SU-DHL-6 (cell line): ENCODE results near the gene NAPA.

ENCODE experiments used
- H2AFZ ChIP-seq: fragments of 200-600 bp; sonication (generic); 2 replicates; pipeline ENCODE4 v1.6.1; 2014; ENCODE audit warnings: low read depth, mild to moderate bottlenecking, moderate library complexity, mixed read lengths, antibody characterized with exemption, low read length; ENCODE audit not compliant: severe bottlenecking
- H3F3A ChIP-seq: fragments of 200-600 bp; shearing (Covaris generic); 2 replicates; pipeline ENCODE4 v1.6.0; 2016; ENCODE audit warnings: antibody characterized with exemption, mild to moderate bottlenecking; ENCODE audit not compliant: insufficient read depth
- H3K27ac ChIP-seq: fragments of 200-600 bp; sonication (generic); 2 replicates; pipeline ENCODE4 v1.5.1; 2016; ENCODE audit warnings: low read depth, mild to moderate bottlenecking, low read length, moderate library complexity, mixed read lengths
- H3K27me3 ChIP-seq: fragments of 200-600 bp; sonication (generic), shearing (Covaris generic); 2 replicates; pipeline ENCODE4 v1.6.0; 2014; ENCODE audit warnings: mild to moderate bottlenecking, low read length
- H3K36me3 ChIP-seq: fragments of 200-600 bp; sonication (generic); 2 replicates; pipeline ENCODE4 v1.6.1; 2014; ENCODE audit warnings: mild to moderate bottlenecking, low read length, mixed read lengths
- H3K4me2 ChIP-seq: fragments of 300-600, 200-600 bp; shearing (Covaris generic), sonication (generic); 2 replicates; pipeline ENCODE4 v1.6.0; 2014; ENCODE audit warnings: low read length, low read depth, mild to moderate bottlenecking; ENCODE audit not compliant: poor library complexity, severe bottlenecking
- H3K4me3 ChIP-seq: fragments of 200-600 bp; sonication (generic); 2 replicates; pipeline ENCODE4 v1.5.1; 2014; ENCODE audit warnings: antibody characterized with exemption, low read length, mild to moderate bottlenecking, mixed read lengths; ENCODE audit not compliant: insufficient read depth, poor library complexity, severe bottlenecking
- H3K79me2 ChIP-seq: fragments of 200-600 bp; sonication (generic); 2 replicates; pipeline ENCODE4 v1.6.1; 2014; ENCODE audit warnings: mild to moderate bottlenecking, low read length, moderate library complexity; ENCODE audit not compliant: insufficient read depth
- H3K9ac ChIP-seq: fragments of 200-600 bp; sonication (generic); 2 replicates; pipeline ENCODE4 v1.7.0; 2014; ENCODE audit warnings: mild to moderate bottlenecking, low read length
- H3K9me2 ChIP-seq: fragments of 200-600 bp; sonication (generic); replicated peaks from 2 replicates; pipeline ENCODE4 v1.6.1; 2014; ENCODE audit warnings: low read length; ENCODE audit not compliant: insufficient read depth
- H3K9me3 ChIP-seq: fragments of 200-600 bp; sonication (generic); 2 replicates; pipeline ENCODE4 v1.6.1; 2014; ENCODE audit warnings: low read length, mixed read lengths; ENCODE audit not compliant: insufficient read depth
- H4K20me1 ChIP-seq: fragments of 200-600 bp; sonication (generic); 2 replicates; pipeline ENCODE4 v1.6.1; 2014; ENCODE audit warnings: low read depth, mild to moderate bottlenecking, antibody characterized with exemption, low read length, moderate library complexity, mixed read lengths
- CTCF ChIP-seq: fragments of 200-600 bp; sonication (generic); IDR thresholded peaks from one replicate; pipeline ENCODE4 v1.5.1; 2017; ENCODE audit warnings: antibody characterized with exemption, mild to moderate bottlenecking, low read length, moderate library complexity; ENCODE audit not compliant: insufficient read depth, poor library complexity, severe bottlenecking
- EZH2phosphoT487 ChIP-seq: fragments of 200-600 bp; sonication (generic), shearing (Covaris generic); conservative IDR thresholded peaks from 2 replicates; pipeline ENCODE4 v1.6.1; 2018; ENCODE audit warnings: mild to moderate bottlenecking, antibody characterized with exemption, low read length, moderate library complexity, mixed read lengths

Gene NAPA

GRCh38 chr19:47481460-47482052 is 33.3 kb downstream of the NAPA start:
- Histone ChIP-seq H4K20me1 (no peaks in the 10 kb centered on the region), H3K9ac (no peak overlapping the region)

GRCh38 chr19:47480658-47481057 is 34.2 kb downstream of the NAPA start:
- Histone ChIP-seq H4K20me1 (no peaks in the 10 kb centered on the region), H3K36me3 (no peaks in the 10 kb centered on the region), H3K4me2 (no peak overlapping the region), H3K9ac (no peak overlapping the region), H3K27ac (no peak overlapping the region), H3K27me3 (no peaks in the 10 kb centered on the region), H3F3A (peaks cover 11% of the 10 kb centered on the region; the same call in 1 of the 2 replicates), H3K79me2 (no peaks in the 10 kb centered on the region), H3K9me3 (no peaks in the 10 kb centered on the region), H3K4me3 (no peak overlapping the region), H3K9me2 (no peaks in the 10 kb centered on the region), H2AFZ (no peak overlapping the region)
- TF ChIP-seq EZH2phosphoT487 (no peak), CTCF (no peak)

More at GRCh38 chr19:47481460-47482052, 33.3 kb downstream of the NAPA start:
- no peaks in the 10 kb centered on the region for H3K79me2 ChIP-seq
- no peaks in the 10 kb centered on the region for H3K9me3 ChIP-seq
- H3K27me3 ChIP-seq = no peaks in the 10 kb centered on the region
- no peak overlapping the region for H2AFZ ChIP-seq
- peaks cover 11% of the 10 kb centered on the region; the same call in 1 of the 2 replicates for H3F3A ChIP-seq
- H3K36me3 ChIP-seq = no peaks in the 10 kb centered on the region
- H3K27ac ChIP-seq = no peak overlapping the region
- no peaks in the 10 kb centered on the region for H3K9me2 ChIP-seq
- no peak overlapping the region for H3K4me3 ChIP-seq
- no peak for TF ChIP-seq EZH2phosphoT487
- no peak overlapping the region for H3K4me2 ChIP-seq

DNA sequence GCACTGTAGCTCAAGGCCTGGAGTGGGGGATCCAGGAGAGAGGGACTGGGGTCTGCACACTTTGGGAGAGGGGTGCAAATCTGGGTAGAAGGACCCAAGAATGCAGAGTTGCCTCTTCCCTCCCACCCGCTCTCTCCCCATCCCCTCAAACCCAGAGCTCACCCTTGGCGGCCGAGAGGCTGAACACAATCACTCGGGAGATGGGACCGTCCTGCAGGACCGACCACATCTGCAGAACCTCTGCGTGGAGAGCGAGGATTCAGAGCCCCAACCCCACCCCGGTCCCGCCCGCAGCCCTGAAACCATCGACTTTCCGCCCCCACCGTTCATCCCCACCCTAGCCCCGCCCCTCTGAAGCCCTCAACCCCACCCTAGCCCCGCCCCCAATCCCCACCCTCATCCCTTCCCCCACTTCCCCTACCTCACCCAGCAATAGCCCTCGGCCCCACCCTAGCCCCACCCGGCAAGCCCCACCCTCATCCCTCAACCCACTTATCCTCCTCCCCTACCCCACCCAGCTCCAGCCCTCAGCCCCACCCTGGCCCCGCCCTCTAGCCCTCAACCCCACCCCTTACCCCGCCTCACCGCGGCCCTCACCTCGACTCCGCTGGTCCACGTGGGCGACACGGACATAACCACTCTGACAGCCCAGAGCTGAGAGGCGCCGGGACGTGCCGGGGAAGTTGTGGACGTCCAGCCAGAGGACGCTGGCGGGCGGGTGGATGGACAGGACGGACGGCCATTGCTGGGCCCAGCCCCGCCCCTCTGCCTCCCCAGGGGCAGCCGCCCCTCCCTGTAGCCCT is 35.0 kb downstream of the NAPA start:
- H3F3A ChIP-seq = peaks cover 5% of the 10 kb centered on the region; the same call in 1 of the 2 replicates
- H3K79me2 ChIP-seq = no peaks in the 10 kb centered on the region
- no peaks in the 10 kb centered on the region for H3K27me3 ChIP-seq
- no peak overlapping the region for H3K4me2 ChIP-seq
- H3K9me2 ChIP-seq = no peaks in the 10 kb centered on the region
- no peaks in the 10 kb centered on the region for H3K9me3 ChIP-seq
- H3K27ac ChIP-seq = no peak overlapping the region
- no peak for TF ChIP-seq EZH2phosphoT487
- TF ChIP-seq CTCF = no peak
- no peaks in the 10 kb centered on the region for H4K20me1 ChIP-seq
- H2AFZ ChIP-seq = no peak overlapping the region
- no peaks in the 10 kb centered on the region for H3K36me3 ChIP-seq
- H3K9ac ChIP-seq = no peak overlapping the region
- no peak overlapping the region for H3K4me3 ChIP-seq
